GDM1 (cell line): ENCODE measurements around the gene CATSPERE.
"Not testable (repeated sequence)": the region's sequence is repeated elsewhere in the genome, so short reads cannot be mapped to it uniquely, and the experiment has no call there.

Source experiments
- DNase-seq: peaks from one replicate; lab custom pipeline; 2025; lab: John Stamatoyannopoulos, UW

Gene CATSPERE

GRCh38 chr1:244636488-244637259 is 175.6 kb downstream of the CATSPERE start:
- no peak for DNase-seq

- DNase-seq = no peak
Measured at GRCh38 chr1:244639561-244639960, 178.5 kb downstream of the CATSPERE start.

DNA sequence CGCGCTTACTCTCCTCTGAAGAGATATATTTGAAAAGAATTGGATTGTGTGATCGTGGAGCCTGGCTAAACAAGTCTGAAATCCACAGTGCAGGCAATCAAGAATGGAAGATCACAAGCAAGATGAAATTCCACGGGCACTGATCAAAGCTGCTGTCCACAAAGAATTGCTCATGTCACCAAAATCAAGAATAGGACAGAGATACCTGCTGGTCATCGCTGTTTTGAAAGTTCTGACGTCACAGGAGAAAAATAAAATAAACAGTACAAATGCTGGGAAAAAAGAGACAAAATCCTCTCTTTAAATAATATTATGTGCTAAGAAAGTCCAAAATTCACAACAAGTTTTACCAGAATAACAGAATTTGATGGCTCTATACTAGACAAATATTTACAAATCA is 179.8 kb downstream of the CATSPERE start:
- DNase-seq = no peak

DNA sequence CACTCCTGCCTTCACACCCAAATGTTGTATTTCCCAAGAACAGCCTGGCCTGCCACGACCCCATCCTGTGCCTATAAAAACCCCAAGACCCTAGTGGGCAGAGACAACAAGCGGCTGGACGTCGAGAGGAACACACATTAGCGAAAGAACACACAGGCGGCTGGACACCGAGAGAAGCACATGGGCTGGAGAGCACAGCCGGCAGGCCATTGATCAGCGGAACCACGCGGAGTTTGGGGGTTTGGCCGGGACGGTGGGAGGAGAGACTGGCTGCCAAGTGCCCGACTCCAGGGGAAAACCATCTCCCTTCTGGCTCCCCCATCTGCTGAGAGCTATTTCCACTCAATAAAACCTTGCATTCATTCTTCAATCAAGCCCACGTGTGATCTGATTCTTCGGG is 181.5 kb downstream of the CATSPERE start:
- no peak for DNase-seq

- DNase-seq = no peak
Measured at GRCh38 chr1:244642988-244643387, 181.9 kb downstream of the CATSPERE start.

GRCh38 chr1:244645414-244645813 is 184.3 kb downstream of the CATSPERE start:
- no peak for DNase-seq

GRCh38 chr1:244645890-244646289 is 184.8 kb downstream of the CATSPERE start:
- no peak for DNase-seq

- no peak for DNase-seq
Measured at GRCh38 chr1:244647819-244648218, 186.7 kb downstream of the CATSPERE start.

DNA sequence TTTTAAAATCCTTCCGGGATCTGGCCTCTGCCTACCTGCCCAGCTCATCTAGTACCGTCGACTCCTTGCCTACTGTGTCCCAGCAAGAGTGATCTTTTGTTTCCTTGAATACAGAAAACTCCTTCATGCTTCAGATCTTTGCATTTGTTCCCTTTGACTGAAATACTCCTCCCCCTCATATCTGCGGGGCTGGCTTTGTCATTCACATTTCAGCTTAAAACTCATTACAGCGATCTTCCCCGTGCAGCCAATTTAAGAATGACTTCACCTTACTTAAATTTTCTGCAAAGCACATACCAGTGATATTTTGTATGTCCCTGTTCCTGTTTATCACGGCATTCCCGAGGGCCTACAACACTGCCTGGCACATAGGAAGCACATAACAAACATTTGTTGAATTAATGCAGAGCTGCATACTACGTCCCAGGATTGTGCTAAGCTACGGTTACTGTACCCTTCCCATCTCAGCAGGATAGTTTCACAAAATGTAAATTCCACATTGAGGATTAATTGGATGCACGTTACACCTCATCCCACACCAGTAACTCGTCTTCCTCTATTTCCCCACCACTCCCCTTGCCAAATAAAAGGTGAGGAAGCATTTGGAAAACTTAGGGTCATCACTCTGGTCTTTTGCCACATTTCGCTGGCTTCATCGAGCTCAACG is 191.0 kb downstream of the CATSPERE start:
- no peak for DNase-seq

DNA sequence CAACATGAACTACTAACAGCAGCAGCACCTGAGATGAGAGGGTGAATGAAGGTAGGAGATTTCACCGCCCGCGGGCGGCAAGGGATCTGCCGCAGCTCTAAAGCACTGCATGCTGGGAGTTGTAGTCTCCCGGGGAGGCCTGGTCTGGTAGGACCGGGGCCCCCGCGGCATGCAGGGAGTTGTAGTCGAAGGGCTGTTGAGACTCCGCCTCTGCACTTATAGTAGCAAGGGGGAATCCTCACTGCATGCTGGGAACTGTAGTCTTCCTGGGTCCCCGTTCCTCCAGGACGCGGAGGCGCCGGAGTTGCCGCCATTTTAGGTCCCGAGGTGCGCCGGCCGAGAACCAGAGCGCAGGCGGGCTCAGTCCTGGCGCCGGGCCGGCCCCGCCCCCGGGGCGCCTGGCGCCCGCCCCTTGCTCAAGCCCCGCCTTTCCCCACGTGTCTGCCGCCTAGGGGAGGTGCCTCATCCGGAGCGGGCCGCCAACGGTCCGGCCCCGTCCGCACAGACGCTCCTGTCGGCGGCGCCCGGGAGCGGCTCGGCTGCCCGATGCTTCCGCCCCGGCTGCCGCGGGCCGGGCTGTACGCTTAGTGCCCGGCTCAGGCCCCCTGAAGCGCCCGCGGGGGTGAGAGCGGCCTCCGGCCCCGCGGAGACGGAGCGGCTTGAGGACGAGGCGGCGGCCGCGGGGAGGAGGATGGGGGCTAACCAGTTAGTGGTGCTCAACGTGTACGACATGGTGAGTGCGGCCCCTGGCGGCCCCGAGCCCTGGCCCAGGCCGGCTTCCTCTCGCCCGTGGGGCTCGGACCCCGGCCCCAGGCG is 191.8 kb downstream of the CATSPERE start, which contains the start of gene DESI2:
DESI2 (plus strand) TSS at position 504 of the 816 bp plus-strand sequence; CDS start at position 692, 188 bp downstream.
- DNase-seq = peak; percentile 99

DNA sequence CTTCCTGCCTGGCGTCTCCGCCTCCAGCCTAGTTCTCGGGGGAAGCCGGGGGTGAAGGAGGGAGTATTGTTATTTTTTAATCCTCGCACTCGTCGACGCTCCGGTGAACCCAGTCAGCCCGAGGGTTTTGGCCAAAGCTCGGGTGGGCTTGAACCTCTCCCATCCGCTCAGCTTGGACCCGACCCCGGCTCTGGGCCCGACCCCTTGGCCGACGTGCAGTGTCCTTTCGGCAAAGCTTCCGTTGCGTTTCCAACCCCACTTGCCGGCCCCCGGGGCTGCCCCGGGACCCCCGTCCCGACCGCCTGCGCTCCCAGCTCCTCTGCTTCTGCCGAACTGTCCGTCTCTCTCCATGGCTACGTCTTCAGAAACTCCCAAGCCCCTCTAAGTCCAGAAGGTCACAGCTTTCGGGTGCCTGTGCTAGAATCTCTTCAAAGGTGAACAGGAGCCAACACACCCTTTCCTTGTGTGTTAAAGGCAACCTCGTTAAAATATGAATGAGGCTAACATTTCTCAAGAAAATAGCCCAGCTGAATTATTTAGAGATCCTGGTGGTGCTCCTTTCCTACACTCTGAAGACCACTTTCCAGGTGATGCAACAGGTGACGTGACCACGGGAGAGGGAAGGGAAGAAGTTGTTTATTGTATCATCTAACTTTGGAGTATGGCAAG is 192.5 kb downstream of the CATSPERE start:
- no peak for DNase-seq

GRCh38 chr1:244654108-244655038 is 193.3 kb downstream of the CATSPERE start:
- DNase-seq = no peak

- DNase-seq = no peak
Measured at GRCh38 chr1:244655186-244655585, 194.1 kb downstream of the CATSPERE start.

- DNase-seq = no peak
Measured at GRCh38 chr1:244657421-244657820, 196.3 kb downstream of the CATSPERE start.

DNA sequence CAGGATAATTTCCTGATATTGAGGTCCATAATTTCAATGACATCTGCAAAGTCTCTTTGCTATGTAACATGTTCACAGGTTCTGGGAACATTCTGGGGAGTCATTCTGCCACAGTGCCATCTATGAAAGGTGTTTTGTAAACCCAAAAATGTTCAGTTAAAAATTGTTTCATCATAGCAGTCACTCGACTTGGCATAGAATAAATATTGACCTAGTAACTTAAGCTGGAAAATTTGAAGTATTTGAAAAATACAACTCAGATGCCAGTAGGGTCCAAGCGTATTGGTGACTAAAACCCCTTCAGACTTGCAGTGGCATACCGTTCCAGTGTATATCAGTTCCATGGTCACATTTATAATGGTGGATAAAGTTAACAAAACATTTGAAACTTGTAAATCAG is 198.6 kb downstream of the CATSPERE start:
- DNase-seq = no peak

- DNase-seq = no peak
Measured at GRCh38 chr1:244660595-244660994, 199.5 kb downstream of the CATSPERE start.

GRCh38 chr1:244661569-244662312 is 200.7 kb downstream of the CATSPERE start:
- not testable (repeated sequence) for DNase-seq

GRCh38 chr1:244662599-244662998 is 201.5 kb downstream of the CATSPERE start:
- DNase-seq = no peak

DNA sequence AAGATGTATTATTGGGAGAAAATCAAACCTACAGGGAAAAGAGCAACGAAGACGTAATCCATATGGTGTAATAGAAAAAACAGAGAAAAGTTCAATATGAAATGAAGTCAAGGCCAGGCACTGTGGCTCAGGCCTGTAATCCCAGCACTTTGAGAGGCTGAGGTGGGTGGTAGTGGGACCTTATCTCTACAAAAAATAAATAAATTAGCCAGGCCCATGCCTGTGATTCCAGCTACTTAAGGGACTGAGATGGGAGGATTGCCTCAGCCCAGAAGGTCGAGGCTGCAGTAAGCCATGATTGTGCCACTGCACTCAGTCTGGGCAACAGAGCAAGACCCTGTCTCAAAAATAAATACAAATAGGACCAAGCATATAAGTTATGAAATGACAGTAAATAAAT is 203.3 kb downstream of the CATSPERE start:
- DNase-seq = no peak

- DNase-seq = peak; percentile 13
Measured at GRCh38 chr1:244665771-244666217, 204.7 kb downstream of the CATSPERE start.
